Mesodermal cell (in vitro differentiated cells): Measurements from ENCODE around the gene ATP6AP2.

Experiments
- H3K27ac ChIP-seq: 2 replicates; pipeline ENCODE4 v1.7.0; 2013; ENCODE audit warnings: mild to moderate bottlenecking, low read depth, low read length, moderate library complexity; ENCODE audit not compliant: severe bottlenecking
- H3K36me3 ChIP-seq: 2 replicates; pipeline ENCODE4 v1.7.1; 2013; ENCODE audit warnings: mild to moderate bottlenecking, low read length, moderate library complexity; ENCODE audit not compliant: control insufficient read depth, insufficient read depth
- H3K4me1 ChIP-seq: one replicate; pipeline ENCODE4 v1.7.1; 2013; ENCODE audit warnings: mild to moderate bottlenecking, low read length; ENCODE audit not compliant: insufficient read depth, control insufficient read depth, poor library complexity, severe bottlenecking
- H3K4me3 ChIP-seq: 2 replicates; pipeline ENCODE4 v1.7.0; 2013; ENCODE audit warnings: low read length, control low read depth, mild to moderate bottlenecking; ENCODE audit not compliant: insufficient read depth, poor library complexity, severe bottlenecking; ENCODE audit errors: extremely low read depth
- H3K9me3 ChIP-seq: 2 replicates; pipeline ENCODE4 v1.7.1; 2013; ENCODE audit warnings: mild to moderate bottlenecking, low read length, moderate library complexity; ENCODE audit not compliant: control insufficient read depth
- WGBS, 2 experiments: methylation state at CpG; one replicate each; pipeline ENCODE4 v1.1.5; 2013; ENCODE audit warnings: missing lambda C conversion rate in 2 of 2; ENCODE audit not compliant: insufficient coverage in 2 of 2; 5-methylcytosine and 5-hydroxymethylcytosine counted together

The ATP6AP2 gene

DNA sequence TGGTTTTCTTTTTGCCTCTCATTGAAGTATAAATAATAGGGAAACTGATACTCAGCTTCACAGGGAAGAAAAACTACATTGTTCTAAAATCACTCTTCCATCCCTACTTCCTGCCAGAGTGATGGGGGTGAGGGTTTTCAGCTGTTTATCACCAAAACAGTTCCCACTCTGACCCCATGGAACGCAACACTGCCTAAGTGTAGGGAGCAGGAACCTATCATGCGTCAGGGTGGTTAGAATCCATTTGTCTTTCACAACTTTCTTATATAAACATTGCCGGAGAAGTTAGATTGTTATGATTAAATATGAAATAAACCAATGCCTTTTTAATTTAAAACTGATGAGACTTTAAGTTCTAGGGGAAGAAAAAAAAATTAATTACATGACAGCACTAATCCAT, 26.6 kb downstream of the ATP6AP2 start:
- peaks cover 11% of the 10 kb centered on the region for H3K36me3 ChIP-seq
- H3K4me3 ChIP-seq = no peak overlapping the region
- H3K4me1 ChIP-seq = no peaks in the 10 kb centered on the region
- no peak overlapping the region for H3K27ac ChIP-seq
- WGBS, 2 experiments = no CpG with 5 or more reads among the region's 3 CpGs
- no peaks in the 10 kb centered on the region for H3K9me3 ChIP-seq

DNA sequence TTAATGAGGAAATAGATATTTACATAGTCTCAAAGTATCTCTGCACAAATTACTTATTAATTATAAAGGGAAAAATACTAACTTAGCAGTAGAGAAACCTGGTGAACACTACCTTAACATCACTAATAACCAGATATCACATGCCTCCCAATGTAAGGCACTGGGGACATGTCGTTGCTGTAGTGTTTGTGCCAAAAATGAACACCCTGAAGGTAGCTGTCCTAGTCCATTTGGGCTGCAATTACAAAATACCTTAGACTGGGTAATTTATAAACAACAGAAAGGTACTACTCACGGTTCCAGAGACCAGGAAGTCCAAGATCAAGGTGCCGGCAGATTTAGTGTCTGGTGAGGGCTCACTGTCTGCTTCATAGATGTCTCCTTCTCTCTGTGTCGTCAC, 31.7 kb downstream of the ATP6AP2 start:
- no peaks in the 10 kb centered on the region for H3K4me1 ChIP-seq
- no peaks in the 10 kb centered on the region for H3K9me3 ChIP-seq
- H3K27ac ChIP-seq = no peak overlapping the region
- no peak overlapping the region for H3K4me3 ChIP-seq
- no CpG with 5 or more reads among the region's 4 CpGs for WGBS, 2 experiments
- H3K36me3 ChIP-seq = no peaks in the 10 kb centered on the region

DNA sequence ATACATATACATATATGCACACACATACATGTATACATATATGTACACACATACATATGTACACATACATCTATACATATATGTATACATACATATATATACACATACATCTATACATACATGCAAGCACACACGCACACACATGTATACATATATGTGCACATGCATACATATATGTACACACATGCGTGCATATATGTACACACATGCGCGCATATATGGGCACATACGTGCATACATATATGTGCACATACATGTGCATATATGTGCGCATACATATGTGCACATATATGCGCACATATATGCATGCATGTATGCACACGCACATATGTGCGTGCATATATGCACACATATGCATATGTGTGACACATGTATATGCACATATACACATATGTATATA, 35.2 kb downstream of the ATP6AP2 start:
- Histone ChIP-seq H3K27ac (no peak overlapping the region), H3K36me3 (no peaks in the 10 kb centered on the region), H3K4me3 (no peak overlapping the region), H3K9me3 (no peaks in the 10 kb centered on the region), H3K4me1 (no peaks in the 10 kb centered on the region)
- WGBS, 2 experiments = 0% methylated on average over 1 of the region's 9 CpGs; no CpG with 5 or more reads in 1 of the 2 experiments

DNA sequence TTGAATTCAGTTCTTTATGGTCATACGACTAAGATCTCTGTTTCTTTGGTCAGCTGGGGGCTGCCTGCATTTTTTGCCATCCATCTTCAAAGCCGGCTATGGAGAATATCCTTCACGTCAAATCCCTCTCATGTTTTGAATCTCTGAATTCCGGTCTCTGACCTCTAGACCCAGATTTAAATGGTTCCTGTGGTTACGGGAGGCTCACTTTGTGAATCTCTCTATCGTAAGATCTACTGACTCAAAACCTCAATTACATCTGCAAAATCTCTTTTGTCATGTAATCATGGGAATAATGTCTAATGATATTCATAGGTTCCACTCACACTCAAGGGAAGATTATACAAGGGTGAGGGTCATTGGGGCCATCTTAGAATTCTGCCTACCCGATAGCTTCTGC, 36.8 kb downstream of the ATP6AP2 start:
- 89 to 100% methylated on average over 1 to 3 of the region's 7 CpGs for WGBS, 2 experiments
- Histone ChIP-seq H3K27ac (no peak overlapping the region), H3K36me3 (no peaks in the 10 kb centered on the region), H3K4me1 (no peaks in the 10 kb centered on the region), H3K4me3 (no peak overlapping the region), H3K9me3 (no peaks in the 10 kb centered on the region)

DNA sequence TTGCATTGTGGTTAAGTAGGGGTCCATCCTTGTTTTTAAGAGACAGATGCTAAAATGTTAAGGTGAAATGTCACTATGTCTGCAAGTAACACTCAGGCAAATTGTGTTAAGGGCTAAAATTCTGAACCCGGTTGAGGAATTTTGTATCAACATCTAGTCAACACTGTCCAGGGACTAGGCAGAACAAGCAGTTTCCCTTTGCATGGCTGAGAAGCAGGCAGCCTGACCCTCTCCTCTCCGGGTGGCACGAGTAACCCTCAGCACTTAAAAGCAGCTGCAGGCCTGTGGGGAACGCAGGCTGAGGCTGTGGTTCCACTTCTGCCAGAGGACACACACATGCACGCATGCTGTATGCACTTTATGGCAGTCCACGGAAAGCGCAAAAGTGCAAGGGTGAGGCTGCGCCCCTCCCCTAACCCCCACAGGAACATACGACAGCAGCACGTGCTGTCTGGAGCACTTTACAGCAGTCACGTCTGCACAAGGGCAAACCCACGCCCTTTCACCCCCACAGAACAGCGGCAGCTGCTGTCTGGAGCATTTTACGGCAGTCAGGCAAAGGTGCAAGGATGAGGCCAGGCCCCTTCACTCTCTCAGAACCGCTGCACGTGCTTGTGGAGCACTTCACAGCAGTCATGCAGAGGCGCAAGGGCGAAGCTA, 41.8 kb downstream of the ATP6AP2 start:
- H3K27ac ChIP-seq = no peak overlapping the region
- H3K4me3 ChIP-seq = no peak overlapping the region
- H3K4me1 ChIP-seq = no peaks in the 10 kb centered on the region
- no peaks in the 10 kb centered on the region for H3K9me3 ChIP-seq
- no peaks in the 10 kb centered on the region for H3K36me3 ChIP-seq
- WGBS, 2 experiments = 83 to 86% methylated on average over 6 to 10 of the region's 18 CpGs

DNA sequence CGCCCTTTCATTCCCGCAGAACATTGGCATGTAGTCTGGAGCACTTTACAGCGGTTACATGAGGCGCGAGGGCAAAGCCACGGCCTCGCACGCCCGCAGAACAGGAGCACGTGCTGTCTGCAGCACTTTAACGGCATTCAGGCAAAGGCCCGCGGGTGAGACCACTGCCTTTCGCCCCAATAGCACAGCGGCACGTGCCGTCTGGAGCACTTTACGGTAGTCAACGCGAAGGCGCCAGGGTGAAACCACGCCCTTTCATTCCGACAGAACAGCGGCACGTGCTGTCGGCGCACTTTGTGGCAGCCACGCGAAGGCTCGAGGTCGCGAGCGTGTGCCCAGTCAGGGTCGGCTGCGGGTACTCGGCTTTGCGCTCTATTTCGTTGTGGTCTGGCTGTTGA, 42.4 kb downstream of the ATP6AP2 start, which contains the start of gene MPC1L:
Gene MPC1L (plus strand): TSS at position 290 of the 398 bp plus-strand sequence. CDS start 138 bp downstream, outside the sequence.
- Histone ChIP-seq H3K4me1 (no peaks in the 10 kb centered on the region), H3K27ac (no peak within 1 kb of the TSS), H3K9me3 (no peaks in the 10 kb centered on the region), H3K36me3 (no peaks in the 10 kb centered on the region), H3K4me3 (no peak within 1 kb of the TSS)
- WGBS, 2 experiments = 93 to 98% methylated on average over 26 to 38 of the region's 38 CpGs

DNA sequence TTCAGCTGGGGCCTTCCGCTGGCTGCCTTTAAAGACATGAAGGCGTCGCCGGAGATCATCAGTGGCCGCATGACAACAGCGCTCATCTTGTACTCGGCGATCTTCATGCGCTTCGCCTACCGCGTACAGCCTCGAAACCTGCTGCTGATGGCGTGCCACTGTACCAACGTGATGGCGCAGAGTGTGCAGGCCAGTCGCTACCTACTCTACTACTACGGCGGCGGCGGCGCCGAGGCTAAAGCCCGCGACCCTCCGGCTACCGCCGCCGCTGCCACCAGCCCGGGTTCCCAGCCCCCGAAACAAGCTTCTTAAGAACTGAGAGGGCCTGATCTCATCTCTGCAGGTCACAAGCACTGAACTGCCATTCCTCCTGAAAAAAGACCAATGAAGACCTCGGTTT, 42.9 kb downstream of the ATP6AP2 start:
- WGBS, 2 experiments = 92 to 94% methylated on average over 9 to 27 of the region's 32 CpGs
- H3K27ac ChIP-seq = no peak overlapping the region
- H3K36me3 ChIP-seq = no peaks in the 10 kb centered on the region
- no peak overlapping the region for H3K4me3 ChIP-seq
- H3K9me3 ChIP-seq = no peaks in the 10 kb centered on the region
- H3K4me1 ChIP-seq = no peaks in the 10 kb centered on the region

DNA sequence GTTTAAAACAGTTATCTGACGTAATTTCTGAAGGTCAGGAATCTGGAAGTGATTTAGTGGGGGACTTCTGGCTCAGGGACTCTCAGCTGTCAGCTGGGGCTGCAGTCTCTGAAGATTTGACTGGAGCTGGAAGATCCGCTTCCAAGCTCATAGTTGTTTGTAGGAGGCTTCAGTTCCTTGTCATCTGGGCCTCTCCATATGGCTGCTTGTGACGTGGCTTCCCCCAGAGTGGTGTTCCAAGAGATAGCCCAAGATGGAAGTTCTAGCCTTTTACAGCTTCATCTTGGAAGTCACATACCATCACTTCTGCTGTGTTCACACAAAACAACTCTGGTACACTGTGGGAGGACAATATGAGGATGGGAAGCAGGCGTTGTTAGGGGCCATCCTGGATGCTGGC, 44.5 kb downstream of the ATP6AP2 start:
- H3K9me3 ChIP-seq = no peaks in the 10 kb centered on the region
- WGBS, 2 experiments = 100% methylated on average over 1 of the region's 4 CpGs; no CpG with 5 or more reads in 1 of the 2 experiments
- no peaks in the 10 kb centered on the region for H3K4me1 ChIP-seq
- no peak overlapping the region for H3K27ac ChIP-seq
- no peak overlapping the region for H3K4me3 ChIP-seq
- H3K36me3 ChIP-seq = peaks cover 8% of the 10 kb centered on the region

DNA sequence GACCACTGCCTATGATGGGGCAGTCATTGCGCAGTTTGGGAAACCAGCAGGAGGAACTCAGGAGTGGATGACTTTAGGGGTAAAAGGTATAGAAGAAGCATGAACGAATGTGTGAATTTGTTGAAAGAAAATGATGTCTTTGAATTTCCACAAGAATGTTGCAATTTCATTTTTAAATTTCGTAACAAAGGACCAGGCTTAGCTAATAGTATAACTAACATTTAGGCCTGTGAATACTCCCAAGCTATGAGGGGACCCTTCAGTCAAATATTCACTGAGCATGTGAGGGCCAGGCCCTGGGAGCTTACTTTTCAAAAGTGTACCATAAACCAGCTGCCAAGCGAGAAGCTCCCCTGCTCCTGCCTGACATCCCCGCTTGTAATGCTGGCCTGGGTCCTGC, 47.7 kb downstream of the ATP6AP2 start:
- Histone ChIP-seq H3K4me3 (no peak overlapping the region), H3K27ac (no peak overlapping the region), H3K36me3 (peaks cover 28% of the 10 kb centered on the region), H3K9me3 (no peaks in the 10 kb centered on the region), H3K4me1 (no peaks in the 10 kb centered on the region)
- 94 to 100% methylated on average over 2 to 4 of the region's 5 CpGs for WGBS, 2 experiments

DNA sequence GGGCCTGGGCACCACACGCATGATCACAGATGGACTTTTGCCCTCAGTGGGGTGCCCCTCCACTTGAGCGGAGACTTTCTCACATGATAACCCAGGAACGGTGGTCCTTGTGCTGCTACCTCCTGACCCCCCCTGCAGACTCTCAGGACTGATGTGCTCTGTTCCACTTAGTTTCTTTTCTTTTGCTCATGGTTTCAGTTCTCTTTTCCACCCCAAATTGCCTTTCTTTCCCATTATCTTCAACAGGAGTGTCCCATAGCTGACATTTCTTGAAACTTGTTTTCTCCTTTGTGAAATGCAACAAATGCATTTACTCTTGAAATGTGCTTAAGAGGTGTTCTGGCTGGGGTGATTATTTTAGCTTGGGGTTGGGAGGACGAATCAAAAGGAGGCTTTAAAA, 51.4 kb downstream of the ATP6AP2 start:
- 60 to 96% methylated on average over 1 to 4 of the region's 4 CpGs for WGBS, 2 experiments
- H3K4me1 ChIP-seq = no peaks in the 10 kb centered on the region
- H3K36me3 ChIP-seq = peaks cover 48% of the 10 kb centered on the region
- no peak overlapping the region for H3K27ac ChIP-seq
- H3K9me3 ChIP-seq = no peaks in the 10 kb centered on the region
- H3K4me3 ChIP-seq = no peak overlapping the region

DNA sequence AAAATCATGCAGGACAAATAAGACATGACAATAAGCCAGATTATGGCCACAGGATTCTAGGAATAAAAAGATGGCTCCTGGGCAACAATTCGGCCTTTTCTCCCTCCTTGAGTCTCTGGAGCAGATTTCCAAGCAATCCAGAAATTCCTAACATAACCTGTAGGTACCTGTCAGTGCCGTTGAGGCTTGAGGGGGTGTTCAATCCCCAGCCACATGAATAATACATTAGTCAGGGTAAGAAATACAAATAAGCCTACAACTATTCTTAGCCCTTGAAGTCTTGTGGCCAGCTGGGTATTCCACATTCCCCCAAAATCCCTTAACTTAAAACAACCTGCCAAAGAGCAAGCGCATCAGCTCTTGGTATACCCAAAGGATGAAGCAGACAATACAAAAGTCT, 56.9 kb downstream of the ATP6AP2 start:
- no peak overlapping the region for H3K27ac ChIP-seq
- no peaks in the 10 kb centered on the region for H3K4me1 ChIP-seq
- WGBS, 2 experiments = no CpG with 5 or more reads among the region's 3 CpGs
- H3K9me3 ChIP-seq = no peaks in the 10 kb centered on the region
- no peak overlapping the region for H3K4me3 ChIP-seq
- H3K36me3 ChIP-seq = peaks cover 62% of the 10 kb centered on the region
